NCI-H1092 treated with DMSO at 0.1 percent for 48 hours (cell line): ENCODE results near the gene MUSTN1.

Experiments used
- DNase-seq: peaks from one replicate; lab custom pipeline; 2025; lab: John Stamatoyannopoulos, UW

The MUSTN1 gene

GRCh38 chr3:52834871-52835501 lies at the start of gene MUSTN1:
Gene MUSTN1, minus strand, starts transcription at chr3:52835019. Its CDS starts 71 bp downstream, at chr3:52834948.
- no peak for DNase-seq

DNA sequence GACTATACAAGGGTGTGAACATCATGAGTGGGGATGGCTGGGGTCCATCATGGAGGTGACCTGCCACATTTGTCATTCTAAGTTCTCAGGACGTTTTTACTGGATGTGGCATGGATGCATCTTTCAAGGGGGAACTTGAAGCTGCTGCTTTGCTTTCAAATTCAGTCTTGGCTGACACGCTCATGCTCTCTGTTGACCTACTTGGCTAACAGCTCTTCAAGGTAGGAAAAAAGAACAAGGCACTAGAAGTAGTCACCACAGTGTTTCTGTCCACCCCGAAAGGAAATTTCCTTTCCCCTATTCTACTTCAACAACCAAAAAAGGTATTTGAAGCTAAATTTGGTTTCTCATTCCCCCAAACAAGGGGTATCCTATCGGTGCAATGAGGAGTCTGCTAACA lies 47.6 kb upstream of the MUSTN1 start:
- no peak for DNase-seq

GRCh38 chr3:52881871-52882270 lies 47.1 kb upstream of the MUSTN1 start:
- DNase-seq, result no peak

- no peak for DNase-seq
These were observed 45.7 kb upstream of the MUSTN1 start for GRCh38 chr3:52880474-52880873.

- no peak for DNase-seq
These were observed 45.2 kb upstream of the MUSTN1 start for GRCh38 chr3:52880047-52880446.

GRCh38 chr3:52879581-52879980 lies 44.8 kb upstream of the MUSTN1 start:
- DNase-seq, result no peak

DNA sequence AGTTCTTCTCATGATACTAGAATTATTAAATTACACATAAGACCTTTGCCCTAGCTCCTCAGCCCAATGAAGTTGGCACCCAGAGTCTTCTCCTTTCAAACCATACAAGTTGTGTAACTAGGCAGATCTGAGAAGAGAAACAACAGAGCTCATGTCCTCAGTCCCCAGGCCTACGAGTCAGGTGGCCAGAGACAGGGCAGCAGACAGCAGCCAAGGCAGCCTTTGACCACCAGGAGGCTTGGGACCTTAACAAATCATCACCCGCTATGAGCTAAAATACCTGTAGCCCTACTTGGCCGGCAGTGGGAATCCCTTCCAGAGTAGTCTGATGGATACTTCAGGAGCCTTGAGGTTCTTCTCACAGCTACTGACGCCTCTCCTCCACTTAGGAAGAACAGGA lies 44.3 kb upstream of the MUSTN1 start:
- no peak for DNase-seq

- DNase-seq, result no peak
These were observed 42.3 kb upstream of the MUSTN1 start for GRCh38 chr3:52877085-52877484.

DNA sequence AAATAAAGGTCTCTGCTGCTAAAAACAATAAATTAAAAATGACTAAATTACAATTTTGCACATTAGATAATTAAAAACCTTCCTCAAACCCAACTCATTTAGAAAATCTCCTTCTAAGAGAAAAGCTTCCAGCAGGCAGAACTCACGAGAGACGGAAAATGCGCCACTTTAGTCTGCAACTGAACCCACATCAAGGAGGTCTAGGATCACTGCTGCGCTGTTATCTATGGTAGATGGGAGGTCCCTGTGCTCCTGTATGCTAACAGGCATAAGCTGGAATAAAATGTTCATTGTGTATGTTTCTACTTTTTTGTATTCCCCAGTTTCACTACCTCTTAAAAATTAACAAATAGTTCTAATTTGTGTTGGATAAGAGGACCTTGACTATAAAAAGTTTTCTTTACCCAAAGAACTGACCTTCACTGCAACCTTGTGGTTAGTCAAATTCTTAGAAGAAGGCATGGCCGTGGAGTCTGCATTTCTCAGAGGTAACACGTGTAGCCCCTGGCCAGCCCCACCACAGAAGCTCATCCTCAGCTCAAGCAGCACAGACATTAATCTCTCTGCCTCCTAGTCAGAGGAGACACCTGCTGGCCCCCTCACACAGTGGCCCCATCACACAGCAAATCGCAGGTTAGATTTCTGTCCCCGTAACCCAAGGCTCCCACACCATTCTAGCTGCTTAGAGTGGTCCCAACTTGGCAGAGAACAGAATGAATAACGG lies 40.2 kb upstream of the MUSTN1 start:
- DNase-seq, result no peak

DNA sequence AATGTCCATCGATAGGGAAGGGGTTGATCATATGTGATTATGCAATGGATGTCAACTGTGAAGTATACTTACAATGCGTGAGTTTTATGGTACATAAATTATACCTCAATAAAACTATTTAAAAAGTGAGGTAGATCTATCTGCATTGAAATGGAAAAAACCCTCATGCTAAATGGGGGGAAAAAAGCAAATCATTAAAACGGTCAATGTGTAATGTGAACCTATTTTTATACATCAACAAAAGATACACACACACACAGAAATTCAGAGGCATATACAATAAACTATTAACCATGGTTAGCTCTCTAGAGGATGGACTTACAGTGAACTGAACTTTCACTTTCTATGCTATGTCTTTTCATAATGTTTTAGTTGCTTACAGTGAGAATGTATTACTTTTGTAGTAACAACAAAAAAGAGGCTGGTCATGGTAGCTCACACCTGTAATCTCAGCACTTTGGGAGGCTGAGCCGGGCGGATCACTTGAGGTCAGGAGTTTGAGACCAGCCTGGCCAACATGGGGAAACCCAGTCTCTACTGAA lies 39.4 kb upstream of the MUSTN1 start:
- no peak for DNase-seq

DNA sequence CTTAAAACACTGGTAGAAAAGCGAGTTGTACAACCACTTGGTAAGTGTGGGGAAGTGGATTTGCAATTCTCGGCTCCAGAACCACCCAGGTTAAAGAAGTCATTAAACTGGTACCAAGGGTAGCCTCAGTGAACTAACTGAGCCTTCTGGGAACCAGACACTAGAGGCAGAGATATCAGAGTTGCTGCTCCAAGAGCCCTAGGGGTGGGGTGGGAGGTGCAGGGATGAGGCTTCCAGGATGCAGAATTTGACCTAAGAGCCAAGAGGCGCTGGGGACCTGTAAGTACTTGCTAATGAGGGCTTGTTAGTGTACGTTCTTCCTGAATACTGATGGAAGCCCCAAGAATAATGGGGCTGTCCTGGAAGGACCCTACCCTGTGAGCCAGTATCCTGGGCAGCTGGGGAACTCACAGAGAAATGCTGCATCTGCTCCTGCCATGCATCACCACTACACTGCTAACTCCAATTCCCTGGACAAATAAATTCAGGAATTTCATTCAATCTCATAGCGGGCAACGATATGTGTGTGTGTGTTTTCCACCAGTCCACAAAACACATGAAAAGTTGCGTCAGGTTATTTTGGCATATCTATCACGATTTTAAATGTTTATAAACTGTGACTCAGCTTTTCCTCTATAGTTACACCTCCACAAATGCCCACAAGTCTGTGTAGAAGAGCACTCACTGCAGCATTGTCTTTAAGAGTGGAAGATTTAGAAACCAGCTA lies 38.8 kb upstream of the MUSTN1 start:
- DNase-seq, result no peak

- no peak for DNase-seq
These were observed 37.4 kb upstream of the MUSTN1 start for GRCh38 chr3:52872245-52872644.

DNA sequence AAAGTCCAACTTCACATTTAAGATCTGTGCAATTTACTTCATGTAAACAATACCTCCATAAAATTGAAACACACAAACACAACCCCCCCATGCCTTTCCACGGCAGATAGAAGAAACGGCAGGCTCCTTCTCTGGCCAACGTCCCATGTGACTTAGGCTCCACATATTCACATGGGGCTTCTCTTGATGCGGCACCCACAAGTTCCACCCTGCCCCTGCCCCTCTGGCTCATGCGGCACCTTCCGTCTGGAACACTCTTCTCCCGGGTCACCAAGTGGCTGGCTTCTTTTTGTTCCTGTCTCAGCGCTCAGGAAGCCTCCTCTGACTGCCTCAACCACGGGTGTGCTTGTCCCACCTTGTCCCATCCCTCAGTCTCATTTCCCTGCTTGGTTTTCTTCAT lies 36.9 kb upstream of the MUSTN1 start:
- DNase-seq, result no peak

DNA sequence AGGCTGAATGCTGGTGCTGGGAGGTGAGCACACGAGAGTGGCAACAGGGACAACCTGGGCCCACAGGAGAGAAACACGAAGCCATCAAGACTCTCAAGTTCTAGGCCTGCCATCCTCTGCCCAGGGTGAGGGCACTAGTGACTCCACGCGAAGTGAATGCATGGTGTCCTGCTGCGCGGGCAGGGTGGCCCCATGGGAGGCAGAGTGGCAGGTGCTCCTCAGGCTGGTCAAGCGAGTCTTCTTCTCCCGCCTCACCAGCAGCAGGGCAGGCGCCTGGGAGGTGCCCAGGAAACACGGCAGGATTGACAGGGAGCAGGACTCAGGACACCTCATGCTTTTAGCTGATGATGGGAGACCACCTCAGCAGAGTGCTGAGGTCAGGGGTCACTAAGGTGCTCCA lies 35.7 kb upstream of the MUSTN1 start:
- no peak for DNase-seq

- peak; percentile 6 for DNase-seq
These were observed 31.6 kb upstream of the MUSTN1 start for GRCh38 chr3:52866427-52866826.

DNA sequence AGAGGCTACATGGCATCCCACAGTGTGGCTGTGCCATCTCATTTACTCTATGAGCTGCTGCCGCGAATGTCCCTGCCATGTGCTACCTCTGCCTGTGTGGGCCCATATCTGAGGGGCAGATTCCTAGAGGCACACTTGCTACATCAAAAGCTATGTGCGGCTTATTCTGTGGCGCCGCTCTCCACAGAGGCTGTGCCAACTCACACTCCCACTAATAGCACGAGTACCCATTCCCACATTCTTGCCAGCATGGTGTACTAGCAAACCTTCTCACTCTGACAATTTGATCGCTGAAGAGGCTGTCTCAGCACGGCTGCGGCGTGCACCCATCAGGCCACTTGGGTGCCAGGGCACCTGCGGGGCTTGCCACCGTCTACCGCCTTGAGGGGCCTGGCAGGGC lies 31.2 kb upstream of the MUSTN1 start:
- DNase-seq, result no peak

- DNase-seq, result peak; percentile 76
These were observed 25.6 kb upstream of the MUSTN1 start for GRCh38 chr3:52860424-52860768.

DNA sequence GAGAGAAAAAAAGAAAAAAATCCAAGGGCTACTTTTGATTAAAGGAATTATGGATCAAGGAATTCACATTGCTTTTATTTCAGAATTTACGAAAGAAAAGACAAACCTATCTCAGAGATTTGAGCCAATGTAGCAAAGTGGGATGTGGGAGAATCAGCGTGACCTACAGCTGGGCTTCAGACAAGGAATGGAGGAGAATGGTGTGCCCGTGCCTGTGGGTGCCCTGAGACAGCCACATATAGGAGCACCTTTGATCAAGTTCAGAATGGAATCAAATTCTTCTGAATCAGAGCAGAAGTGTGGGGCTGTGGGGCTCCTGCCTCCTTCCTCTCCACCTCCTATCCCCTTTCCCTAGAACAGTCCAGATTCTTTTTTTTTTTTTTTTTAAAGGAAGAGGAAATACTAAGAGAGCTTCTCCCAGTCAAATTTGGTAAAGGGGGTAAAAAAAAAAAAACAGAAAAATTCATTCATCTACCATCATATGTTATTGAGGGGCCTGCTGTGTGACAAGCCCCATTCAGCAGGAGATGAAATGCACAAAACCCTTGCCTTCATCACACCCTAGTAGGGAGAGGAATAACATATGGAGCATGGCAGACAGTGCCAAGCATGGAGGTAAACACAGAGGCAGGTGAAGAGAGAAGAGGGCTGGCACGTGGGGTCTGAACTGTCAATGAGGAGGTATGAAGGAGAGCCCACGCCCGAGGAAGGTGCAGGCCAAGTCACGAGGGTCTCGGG lies 25.0 kb upstream of the MUSTN1 start:
- DNase-seq, result peak; percentile 76

GRCh38 chr3:52857864-52858263 lies 23.0 kb upstream of the MUSTN1 start:
- DNase-seq, result no peak

DNA sequence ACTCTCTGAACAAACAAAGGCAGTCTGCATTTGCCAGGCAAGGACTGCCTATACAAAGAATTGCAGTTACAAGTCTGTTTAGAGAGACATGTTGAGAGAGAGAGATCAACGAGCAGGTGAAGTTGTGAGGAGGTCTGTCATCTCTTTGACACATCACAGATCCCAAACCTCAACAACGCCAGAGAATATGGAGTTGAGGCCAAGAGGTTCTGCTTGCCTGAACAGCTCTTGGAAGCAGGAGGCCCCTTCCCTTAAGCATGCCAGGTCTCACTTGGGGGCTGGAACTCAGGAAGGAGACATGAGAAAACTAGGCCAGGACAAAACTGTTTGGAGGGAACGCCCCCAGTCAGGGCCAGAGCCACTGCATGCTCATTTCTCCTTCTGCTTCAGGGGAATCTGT lies 22.3 kb upstream of the MUSTN1 start:
- no peak for DNase-seq

GRCh38 chr3:52856666-52857065 lies 21.8 kb upstream of the MUSTN1 start:
- DNase-seq, result no peak

- no peak for DNase-seq
These were observed 19.2 kb upstream of the MUSTN1 start for GRCh38 chr3:52854013-52854412.
